K562 (cell line): Measurements from ENCODE around the gene CTXND1. TPM values are rescaled to one million over a fixed set of nuclear protein-coding genes. Genes with fewer than 3 reads are reported as not detected.

Experiments
- HDAC1 ChIP-seq, 2 experiments: fragments of 450-650 bp; IDR thresholded peaks; 2 replicates each; pipeline ENCODE4 v1.6.1; 2016 to 2017; ENCODE audit warnings: inconsistent platforms in 1 of 2, mild to moderate bottlenecking in 1 of 2, moderate library complexity in 1 of 2
- KDM1A ChIP-seq, 2 experiments: fragments of 450-650 bp; IDR thresholded peaks; 2 replicates each; pipeline ENCODE4 v1.6.1; 2016; ENCODE audit warnings: mild to moderate bottlenecking in 2 of 2
- PHF20 ChIP-seq: fragments of 450-650 bp; IDR thresholded peaks from 2 replicates; pipeline ENCODE4 v1.6.1; 2018; ENCODE audit not compliant: partially characterized antibody
- SMAD4 ChIP-seq: fragments of 250-450 bp; sonication (Bioruptor Pico); conservative IDR thresholded peaks from 2 replicates; pipeline ENCODE4 v1.8.0; 2021; ENCODE audit warnings: inconsistent platforms, mild to moderate bottlenecking, moderate library complexity
- ZNF354B ChIP-seq: fragments of 250-450 bp; sonication (Bioruptor Pico); IDR thresholded peaks from 2 replicates; pipeline ENCODE4 v1.4.0; 2020
- polyA plus RNA-seq, 8 experiments: library from polyadenylated mRNA; depleted of rRNA in 4 of 8; stranded (reverse) in 5 of 8; unstranded in 3 of 8; fragments of >200 nt; fragmentation: Nextera tagmentation in 2 of 8; fragmentation: Illumina TruSeq in 1 of 8; extraction: Ambion mirVana in 2 of 8; extraction: Trizol in 1 of 8; gene quantifications; 2 replicates each; pipeline versions ENCODE4 v1.2.1 to v1.2.3, GENCODE V29; 2011 to 2014; ENCODE audit warnings: inconsistent platforms in 1 of 8, missing spikeins in 1 of 8
- total RNA-seq, 7 experiments: library from RNA; depleted of rRNA in 6 of 7; stranded (reverse); fragments of >200 nt in 6 of 7; fragmentation: Illumina TruSeq in 2 of 7; extraction: Trizol in 2 of 7; gene quantifications; 2 replicates each; pipeline versions ENCODE4 v1.2.1 to v1.2.3, GENCODE V29; 2011 to 2021; ENCODE audit warnings: low replicate concordance in 1 of 7
- TF ChIP-seq, protein P1 (sequence below): fragments of 450-650 bp; IDR thresholded peaks from 2 replicates; pipeline ENCODE4 v1.6.1; 2016
- TF ChIP-seq, protein P2 (sequence below): fragments of 200-800 bp; sonication (Bioruptor generic); IDR thresholded peaks from 2 replicates; pipeline ENCODE4 v1.6.1; 2017; ENCODE audit warnings: missing genetic modification characterization, missing compliant biosample characterization

Gene CTXND1
- total and polyA plus RNA-seq, 9 of the 15 experiments (the other 6 are each of a cell fraction or from before 2014, with no cell fraction given) = 0.04 TPM; not detected in 7

DNA sequence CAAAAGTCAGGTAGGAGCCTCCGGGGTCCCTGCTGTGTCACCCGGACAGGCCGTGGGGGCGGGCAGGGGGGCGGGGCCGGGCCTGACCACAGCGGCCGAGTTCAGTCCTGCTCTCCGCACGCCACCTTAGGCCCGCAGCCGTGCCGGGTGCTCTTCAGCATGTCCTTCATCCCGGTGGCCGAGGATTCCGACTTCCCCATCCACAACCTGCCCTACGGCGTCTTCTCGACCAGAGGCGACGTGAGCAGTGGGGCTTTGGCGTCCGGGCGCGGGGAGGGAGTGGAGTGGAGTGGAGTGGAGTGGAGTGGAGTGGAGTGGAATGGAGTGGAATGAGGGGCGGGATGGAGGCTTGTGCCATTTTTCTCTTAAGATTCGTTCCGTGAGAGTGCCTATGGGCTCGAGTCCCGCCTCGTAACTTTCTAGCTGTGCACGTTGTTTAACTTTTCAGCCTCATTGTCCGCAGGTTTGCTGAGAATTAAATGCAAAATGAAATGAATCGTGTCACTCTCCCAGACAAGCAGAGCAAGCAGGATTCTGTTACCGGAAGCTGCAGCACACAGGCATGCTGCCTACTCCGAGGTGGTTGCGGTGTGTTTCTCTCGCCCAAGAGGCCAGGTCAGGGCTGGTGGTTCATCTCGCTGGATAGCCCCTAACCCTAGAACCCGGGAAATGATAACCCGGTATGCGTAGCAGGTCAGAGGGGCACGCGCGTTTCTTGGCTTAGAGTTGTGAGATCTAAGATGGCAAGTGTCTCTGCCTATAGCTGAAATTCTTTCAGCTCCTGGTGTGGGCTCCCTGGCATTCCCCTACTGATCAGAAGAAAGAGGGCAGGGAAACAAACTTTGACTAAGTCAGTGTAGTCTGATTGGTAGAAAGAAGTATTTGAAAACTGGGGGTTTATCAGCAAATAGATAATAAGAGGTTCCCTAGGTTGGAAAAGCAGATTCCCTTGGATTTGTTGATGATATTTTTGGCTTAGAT is 98.8 kb downstream of the CTXND1 start, which contains the start of gene FAH (continued):
- TF ChIP-seq, protein P1, sequence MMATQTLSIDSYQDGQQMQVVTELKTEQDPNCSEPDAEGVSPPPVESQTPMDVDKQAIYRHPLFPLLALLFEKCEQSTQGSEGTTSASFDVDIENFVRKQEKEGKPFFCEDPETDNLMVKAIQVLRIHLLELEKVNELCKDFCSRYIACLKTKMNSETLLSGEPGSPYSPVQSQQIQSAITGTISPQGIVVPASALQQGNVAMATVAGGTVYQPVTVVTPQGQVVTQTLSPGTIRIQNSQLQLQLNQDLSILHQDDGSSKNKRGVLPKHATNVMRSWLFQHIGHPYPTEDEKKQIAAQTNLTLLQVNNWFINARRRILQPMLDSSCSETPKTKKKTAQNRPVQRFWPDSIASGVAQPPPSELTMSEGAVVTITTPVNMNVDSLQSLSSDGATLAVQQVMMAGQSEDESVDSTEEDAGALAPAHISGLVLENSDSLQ = peak; percentile 52; the same call in 1 of the 2 replicates
- TF ChIP-seq SMAD4 (CRISPR knock-in tag) (0 out of 2 replicates have a peak, but pooled peaks have one; percentile 25), PHF20 (no peak), ZNF354B (CRISPR knock-in tag) (no peak), KDM1A (IDR thresholded peaks at IDR 0.05) (peak in 1 of 2 experiments; percentile 55; a peak in 1 of 4 replicates), HDAC1 (IDR thresholded peaks at IDR 0.05) (peak in 1 of 2 experiments; percentile 84; a peak in 2 of 4 replicates)
- TF ChIP-seq, protein P2, sequence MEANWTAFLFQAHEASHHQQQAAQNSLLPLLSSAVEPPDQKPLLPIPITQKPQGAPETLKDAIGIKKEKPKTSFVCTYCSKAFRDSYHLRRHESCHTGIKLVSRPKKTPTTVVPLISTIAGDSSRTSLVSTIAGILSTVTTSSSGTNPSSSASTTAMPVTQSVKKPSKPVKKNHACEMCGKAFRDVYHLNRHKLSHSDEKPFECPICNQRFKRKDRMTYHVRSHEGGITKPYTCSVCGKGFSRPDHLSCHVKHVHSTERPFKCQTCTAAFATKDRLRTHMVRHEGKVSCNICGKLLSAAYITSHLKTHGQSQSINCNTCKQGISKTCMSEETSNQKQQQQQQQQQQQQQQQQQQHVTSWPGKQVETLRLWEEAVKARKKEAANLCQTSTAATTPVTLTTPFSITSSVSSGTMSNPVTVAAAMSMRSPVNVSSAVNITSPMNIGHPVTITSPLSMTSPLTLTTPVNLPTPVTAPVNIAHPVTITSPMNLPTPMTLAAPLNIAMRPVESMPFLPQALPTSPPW (CRISPR knock-in tag) = peak; percentile 84
